ENCODE measurements around the gene ACKR4. TPM values are rescaled to one million over a fixed set of nuclear protein-coding genes. Genes with fewer than 3 reads are reported as not detected.

ACKR4 gene
- total and polyA plus RNA-seq, 2 of the 8 experiments (the other 6 are each of a cell fraction or from before 2014, with no cell fraction given) = not detected

GRCh38 chr3:132550579-132551305 lies 46.3 kb upstream of the ACKR4 start:
- H3K4me1 ChIP-seq (replicated peaks in 1 of 4; ENCODE audit: control insufficient read depth in 3 of 4, insufficient read depth in 4 of 4, low read length in 3 of 4) = peaks cover 0 to 12% (median 5%) of the 10 kb centered on the region in 4 experiments; a peak in 3 of 7 replicates
- H3K27ac ChIP-seq (ENCODE audit: low read depth, low read length) = no peak overlapping the region
- H2AFZ ChIP-seq (ENCODE audit: low read length) = no peak overlapping the region
- no peak overlapping the region for H3K4ac ChIP-seq (replicated peaks; ENCODE audit: insufficient read length, low read depth, low read length)
- no peak overlapping the region for H3K18ac ChIP-seq (ENCODE audit: extremely low read depth, low read length)
- H3K56ac ChIP-seq (replicated peaks; ENCODE audit: insufficient read length, low read depth, low read length) = no peak overlapping the region
- no peak overlapping the region for H3K23ac ChIP-seq (ENCODE audit: insufficient read length)
- no peak overlapping the region for H4K8ac ChIP-seq (ENCODE audit: extremely low read depth, insufficient read depth, low read length)
- no peak overlapping the region for H3K4me3 ChIP-seq (ENCODE audit: extremely low read depth in 1 of 4, insufficient read depth in 2 of 4, low read depth in 3 of 4, low read length in 4 of 4)
- no peak overlapping the region for H4K91ac ChIP-seq (replicated peaks; ENCODE audit: insufficient read length, low read length)
- DNase-seq (ENCODE audit: low read depth in 1 of 2, low spot score in 2 of 2) = no peak
- H3K14ac ChIP-seq (ENCODE audit: insufficient read length) = no peak overlapping the region
- no peaks in the 10 kb centered on the region; a peak in 1 of 4 replicates for H3K9me3 ChIP-seq (ENCODE audit: insufficient read depth in 2 of 2, low read depth in 1 of 2, low read length in 1 of 2)
- ChIA-PET CTCF (ENCODE audit: partially characterized antibody) (interaction anchor here (5.2 to 10.2 kb wide), 2 partner anchors 15 to 92 kb away, joined by 30 to 102 read pairs; no protein-coding TSS in a partner anchor), POLR2A (ENCODE audit: partially characterized antibody) (no interaction called here)
- no peak overlapping the region for H2AK5ac ChIP-seq (ENCODE audit: low read depth, low read length)
- H3K36me3 ChIP-seq (ENCODE audit: control insufficient read depth in 2 of 4, insufficient read depth in 4 of 4, low read length in 3 of 4) = no peaks in the 10 kb centered on the region
- H3K4me2 ChIP-seq (ENCODE audit: insufficient read depth in 1 of 2, low read depth in 2 of 2, low read length in 2 of 2) = no peak overlapping the region
- H3K79me2 ChIP-seq (ENCODE audit: control insufficient read depth in 1 of 2, insufficient read depth in 2 of 2, low read length in 2 of 2) = no peaks in the 10 kb centered on the region
- no peak overlapping the region for H3K9ac ChIP-seq (replicated peaks in 1 of 4; ENCODE audit: extremely low read depth in 1 of 4, low read depth in 3 of 4, low read length in 3 of 4)
- no peak overlapping the region for H4K5ac ChIP-seq (ENCODE audit: insufficient read length, low read depth, low read length)
- WGBS, 2 experiments (ENCODE audit: extremely low coverage in 1 of 2, insufficient coverage in 1 of 2, insufficient read length in 1 of 2, insufficient replicate concordance in 2 of 2, low coverage in 1 of 2, low lambda C conversion rate in 2 of 2, missing lambda C conversion rate in 1 of 2) = 94% methylated on average over 3 of the region's 3 CpGs; no CpG with 5 or more reads in 1 of the 2 experiments
- no peak overlapping the region for H2BK15ac ChIP-seq (ENCODE audit: low read length)
- no peaks in the 10 kb centered on the region for H3K27me3 ChIP-seq (replicated peaks in 1 of 4; ENCODE audit: control insufficient read depth in 3 of 4, extremely low read depth in 1 of 4, insufficient read depth in 3 of 4, low read length in 3 of 4)
- H2BK5ac ChIP-seq (ENCODE audit: low read depth, low read length) = no peak overlapping the region
- H2BK20ac ChIP-seq (ENCODE audit: low read length) = no peak overlapping the region
- no peaks in the 10 kb centered on the region for H4K20me1 ChIP-seq (replicated peaks in 1 of 2; ENCODE audit: control insufficient read depth in 1 of 2, insufficient read depth in 2 of 2, low read length in 2 of 2)
- no peak overlapping the region for H2BK120ac ChIP-seq (replicated peaks; ENCODE audit: low read depth, low read length)
- H3K79me1 ChIP-seq (ENCODE audit: low read depth, low read length) = no peaks in the 10 kb centered on the region
- H2BK12ac ChIP-seq (ENCODE audit: low read depth, low read length) = no peak overlapping the region
- FAIRE-seq = no peak
- H3K23me2 ChIP-seq (ENCODE audit: low read depth, low read length) = no peaks in the 10 kb centered on the region
- TF ChIP-seq CREB1 (IDR thresholded peaks at IDR 0.05) (no peak), GABPA (IDR thresholded peaks at IDR 0.05; ENCODE audit: borderline replicate concordance, insufficient read depth, low read length) (no peak), TAF7 (optimal IDR thresholded peaks at IDR 0.05; ENCODE audit: borderline replicate concordance, low read depth, low read length) (no peak)
